ENCODE data around the gene GSTT4. TPM values are rescaled to one million over a fixed set of nuclear protein-coding genes. Genes with fewer than 3 reads are reported as not detected.

GSTT4 gene
- total and polyA plus RNA-seq, 2 experiments from 2014 or later: not detected

Other genes starting within 250 kb of the GSTT4 start
- gene C22orf15, start 242.5 kb downstream of the GSTT4 start, total RNA-seq: not detected in 2 replicates
- gene C22orf15, start 242.5 kb downstream of the GSTT4 start, polyA plus RNA-seq: 0.35 and 0.37 TPM in 2 replicates
- gene CHCHD10, start 237.5 kb downstream of the GSTT4 start, total RNA-seq: 4.0 and 36.5 TPM in 2 replicates
- gene CHCHD10, start 237.5 kb downstream of the GSTT4 start, polyA plus RNA-seq: 53.0 and 68.1 TPM in 2 replicates
- gene MMP11, start 232.6 kb downstream of the GSTT4 start, total RNA-seq: 27.9 and 36.2 TPM in 2 replicates
- gene MMP11, start 232.6 kb downstream of the GSTT4 start, polyA plus RNA-seq: 22.8 and 25.2 TPM in 2 replicates
- gene SMARCB1, start 218.5 kb downstream of the GSTT4 start, total RNA-seq: 84.3 and 88.2 TPM in 2 replicates
- 103 and 120 TPM in 2 replicates for gene SMARCB1, start 218.5 kb downstream of the GSTT4 start, polyA plus RNA-seq
- 1.6 and 1.8 TPM in 2 replicates for gene DERL3, start 166.4 kb downstream of the GSTT4 start, total RNA-seq
- 5.1 and 6.1 TPM in 2 replicates for gene DERL3, start 166.4 kb downstream of the GSTT4 start, polyA plus RNA-seq
- 11.6 and 15.0 TPM in 2 replicates for gene SLC2A11, start 147.6 kb downstream of the GSTT4 start, total RNA-seq
- 15.0 and 20.9 TPM in 2 replicates for gene SLC2A11, start 147.6 kb downstream of the GSTT4 start, polyA plus RNA-seq
- gene MIF, start 111.1 kb downstream of the GSTT4 start, total RNA-seq: 240 and 306 TPM in 2 replicates
- 2,070 and 2,177 TPM in 2 replicates for gene MIF, start 111.1 kb downstream of the GSTT4 start, polyA plus RNA-seq
- 0.24 and 1.3 TPM in 2 replicates for gene GSTT2B, start 44.3 kb downstream of the GSTT4 start, total RNA-seq
- 3.0 and 5.6 TPM in 2 replicates for gene GSTT2B, start 44.3 kb downstream of the GSTT4 start, polyA plus RNA-seq
- not detected in 2 replicates for gene DDTL, start 38.6 kb downstream of the GSTT4 start, total RNA-seq
- 4.7 and 7.2 TPM in 2 replicates for gene DDTL, start 38.6 kb downstream of the GSTT4 start, polyA plus RNA-seq
- 136 and 143 TPM in 2 replicates for gene DDT, start 31.0 kb downstream of the GSTT4 start, total RNA-seq
- gene DDT, start 31.0 kb downstream of the GSTT4 start, polyA plus RNA-seq: 213 and 223 TPM in 2 replicates
- not detected in 2 replicates for gene GSTT2, start 25.3 kb downstream of the GSTT4 start, total RNA-seq
- gene GSTT2, start 25.3 kb downstream of the GSTT4 start, polyA plus RNA-seq: 0.15 TPM in 1 of 2 replicates, not detected in the other
- gene CABIN1, start 5.9 kb upstream of the GSTT4 start, total RNA-seq: 24.7 and 34.5 TPM in 2 replicates
- gene CABIN1, start 5.9 kb upstream of the GSTT4 start, polyA plus RNA-seq: 20.9 and 21.7 TPM in 2 replicates
- 6.1 and 9.7 TPM in 2 replicates for gene SUSD2, start 176.0 kb upstream of the GSTT4 start, total RNA-seq
- gene SUSD2, start 176.0 kb upstream of the GSTT4 start, polyA plus RNA-seq: 6.9 and 10.8 TPM in 2 replicates
- gene GGT5, start 239.6 kb upstream of the GSTT4 start, total RNA-seq: 5.8 and 9.8 TPM in 2 replicates
- 47.4 and 56.5 TPM in 2 replicates for gene GGT5, start 239.6 kb upstream of the GSTT4 start, polyA plus RNA-seq

All from hepatocyte (in vitro differentiated cells).